A673 (cell line): Measurements from ENCODE around the gene TULP3. TPM values are rescaled to one million over a fixed set of nuclear protein-coding genes. Genes with fewer than 3 reads are reported as not detected.

ENCODE experiments used
- BruUV-seq: library from RNA; stranded (reverse); fragments of 400-500 nt; replicated peaks from 2 replicates; lab custom pipeline; 2021; lab: Mats Ljungman, UMichigan
- CTCF ChIA-PET: fragments of 300-600 bp; sonication (Branson Sonifier 250); formaldehyde crosslinking; loops from one replicate; lab custom pipeline; 2022; ENCODE audit warnings: antibody characterized with exemption; lab: Charles Lee
- POLR2A ChIA-PET: fragments of 300-600 bp; sonication (Branson Sonifier 250); formaldehyde crosslinking; loops from one replicate; lab custom pipeline; 2022; ENCODE audit warnings: antibody characterized with exemption; ENCODE audit not compliant: low non-redundant PET; lab: Charles Lee
- DNase-seq: peaks from one replicate; pipeline ENCODE4 v3.0.0-alpha.2; 2015; ENCODE audit warnings: low spot score
- H3K27ac ChIP-seq: fragments of 200-600 bp; sonication (generic); 2 replicates; pipeline ENCODE4 v1.5.1; 2016; ENCODE audit warnings: mixed run types, low read depth, mild to moderate bottlenecking, mixed read lengths, antibody characterized with exemption, low read length; ENCODE audit not compliant: poor library complexity, severe bottlenecking
- H3K27me3 ChIP-seq: fragments of 200-600 bp; sonication (generic); replicated peaks from 2 replicates; pipeline ENCODE4 v1.6.1; 2017; ENCODE audit warnings: mixed run types, low read depth, mild to moderate bottlenecking, mixed read lengths, antibody characterized with exemption, low read length; ENCODE audit not compliant: insufficient read depth, poor library complexity
- H3K36me3 ChIP-seq: fragments of 200-600 bp; sonication (generic); 2 replicates; pipeline ENCODE4 v1.6.1; 2016; ENCODE audit warnings: mixed run types, mild to moderate bottlenecking, mixed read lengths, antibody characterized with exemption, low read length; ENCODE audit not compliant: insufficient read depth, poor library complexity, severe bottlenecking
- H3K4me1 ChIP-seq: fragments of 200-600 bp; sonication (generic); 2 replicates; pipeline ENCODE4 v1.6.1; 2017; ENCODE audit warnings: mixed run types, mild to moderate bottlenecking, mixed read lengths, antibody characterized with exemption, low read length; ENCODE audit not compliant: insufficient read depth, poor library complexity, severe bottlenecking
- H3K4me3 ChIP-seq: fragments of 200-600 bp; sonication (generic); 2 replicates; pipeline ENCODE4 v1.5.1; 2016; ENCODE audit warnings: low read depth, mixed run types, mild to moderate bottlenecking, mixed read lengths, low read length; ENCODE audit not compliant: poor library complexity, severe bottlenecking
- H3K9me3 ChIP-seq: fragments of 200-600 bp; sonication (generic); 2 replicates; pipeline ENCODE4 v1.6.1; 2016; ENCODE audit warnings: mixed run types, low read depth, mild to moderate bottlenecking, mixed read lengths, antibody characterized with exemption, low read length; ENCODE audit not compliant: poor library complexity, severe bottlenecking
- CTCF ChIP-seq: fragments of 300-800, 200-600 bp; sonication (generic); conservative IDR thresholded peaks from 2 replicates; pipeline ENCODE4 v1.5.1; 2017; ENCODE audit warnings: low read depth, mild to moderate bottlenecking, antibody characterized with exemption, low read length, moderate library complexity, mixed read lengths
- EZH2 ChIP-seq: fragments of 200-600 bp; sonication (generic); IDR thresholded peaks from 2 replicates; pipeline ENCODE4 v1.6.1; 2017; ENCODE audit warnings: borderline replicate concordance, low read depth, mild to moderate bottlenecking, mixed read lengths, antibody characterized with exemption, low read length; ENCODE audit not compliant: poor library complexity, severe bottlenecking
- intact Hi-C: fragments of 100-400 bp; cut with micrococcal nuclease; formaldehyde crosslinking; loops from one replicate; pipeline ENCODE4 v1.10.0; 2022; ENCODE audit not compliant: unreplicated experiment
- total RNA-seq: library from RNA; stranded (reverse); gene quantifications from 2 replicates; pipeline ENCODE4 v1.2.3, GENCODE V29; 2021

The TULP3 gene
- total RNA-seq, 1 experiment from 2014 or later, result 48.1 TPM

DNA sequence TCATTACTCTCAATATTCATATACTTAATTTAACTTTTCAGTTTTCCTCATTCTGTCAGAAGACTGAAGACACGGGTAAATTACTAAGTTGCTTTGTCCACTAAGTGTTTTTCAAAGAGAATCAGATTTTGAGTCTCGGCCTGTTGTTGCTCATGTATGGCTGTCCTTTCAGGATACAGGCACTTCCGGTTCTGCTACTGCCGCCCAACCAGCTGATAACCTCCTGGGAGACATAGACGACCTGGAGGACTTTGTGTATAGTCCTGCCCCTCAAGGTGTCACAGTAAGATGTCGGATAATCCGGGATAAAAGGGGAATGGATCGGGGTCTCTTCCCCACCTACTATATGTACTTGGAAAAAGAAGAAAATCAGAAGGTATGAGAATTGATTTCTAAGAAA, 40.2 kb downstream of the TULP3 start:
- Histone ChIP-seq H3K9me3 (no peaks in the 10 kb centered on the region), H3K27me3 (no peaks in the 10 kb centered on the region), H3K4me1 (no peaks in the 10 kb centered on the region), H3K27ac (no peak overlapping the region), H3K4me3 (no peak overlapping the region), H3K36me3 (peaks cover 74% of the 10 kb centered on the region)
- intact Hi-C loops, result no loop called here
- ChIA-PET POLR2A (no interaction called here), CTCF (no interaction called here)
- no TSS peak for BruUV-seq
- TF ChIP-seq EZH2 (no peak), CTCF (no peak)
- no peak for DNase-seq

DNA sequence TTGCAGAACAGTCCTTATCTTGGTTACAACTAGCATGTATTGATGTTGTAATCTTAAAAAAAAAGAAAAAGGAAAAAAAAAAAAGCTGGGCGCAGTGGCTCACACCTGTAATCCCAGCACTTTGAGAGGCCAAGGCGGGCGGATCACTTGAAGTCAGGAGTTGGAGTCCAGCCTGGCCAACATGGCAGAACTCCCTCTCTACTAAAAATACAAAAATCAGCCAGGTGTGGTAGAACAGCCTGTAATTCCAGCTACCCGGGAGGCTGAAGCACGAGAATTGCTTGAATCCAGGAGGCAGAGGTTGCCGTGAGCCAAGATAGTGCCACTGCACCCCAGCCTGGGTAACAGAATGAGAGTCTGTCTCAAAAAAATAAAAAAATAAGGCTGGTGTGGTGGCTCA, 42.9 kb downstream of the TULP3 start:
- ChIA-PET POLR2A (no interaction called here), CTCF (no interaction called here)
- Histone ChIP-seq H3K9me3 (no peaks in the 10 kb centered on the region), H3K27me3 (no peaks in the 10 kb centered on the region), H3K4me3 (no peak overlapping the region), H3K4me1 (no peaks in the 10 kb centered on the region), H3K36me3 (peaks cover 72% of the 10 kb centered on the region), H3K27ac (no peak overlapping the region)
- no TSS peak for BruUV-seq
- intact Hi-C loops, result no loop called here
- TF ChIP-seq CTCF (no peak), EZH2 (no peak)
- no peak for DNase-seq

GRCh38 chr12:2934371-2934770, 43.7 kb downstream of the TULP3 start:
- no peaks in the 10 kb centered on the region for H3K9me3 ChIP-seq
- DNase-seq, result no peak
- intact Hi-C loops, result no loop called here
- no peaks in the 10 kb centered on the region for H3K27me3 ChIP-seq
- CTCF ChIA-PET, result no interaction called here
- no peak overlapping the region for H3K27ac ChIP-seq
- H3K4me3 ChIP-seq, result no peak overlapping the region
- POLR2A ChIA-PET, result no interaction called here
- peaks cover 80% of the 10 kb centered on the region for H3K36me3 ChIP-seq
- no peaks in the 10 kb centered on the region for H3K4me1 ChIP-seq
- no TSS peak for BruUV-seq
- TF ChIP-seq EZH2 (no peak), CTCF (no peak)
